NCI-H1105 (cell line): Measurements from ENCODE around the gene ADAMTS6.
"Not testable (repeated sequence)": the region's sequence is repeated elsewhere in the genome, so short reads cannot be mapped to it uniquely, and the experiment has no call there.

ENCODE experiments used
- DNase-seq: peaks from one replicate; lab custom pipeline; 2025; lab: John Stamatoyannopoulos, UW

The ADAMTS6 gene

DNA sequence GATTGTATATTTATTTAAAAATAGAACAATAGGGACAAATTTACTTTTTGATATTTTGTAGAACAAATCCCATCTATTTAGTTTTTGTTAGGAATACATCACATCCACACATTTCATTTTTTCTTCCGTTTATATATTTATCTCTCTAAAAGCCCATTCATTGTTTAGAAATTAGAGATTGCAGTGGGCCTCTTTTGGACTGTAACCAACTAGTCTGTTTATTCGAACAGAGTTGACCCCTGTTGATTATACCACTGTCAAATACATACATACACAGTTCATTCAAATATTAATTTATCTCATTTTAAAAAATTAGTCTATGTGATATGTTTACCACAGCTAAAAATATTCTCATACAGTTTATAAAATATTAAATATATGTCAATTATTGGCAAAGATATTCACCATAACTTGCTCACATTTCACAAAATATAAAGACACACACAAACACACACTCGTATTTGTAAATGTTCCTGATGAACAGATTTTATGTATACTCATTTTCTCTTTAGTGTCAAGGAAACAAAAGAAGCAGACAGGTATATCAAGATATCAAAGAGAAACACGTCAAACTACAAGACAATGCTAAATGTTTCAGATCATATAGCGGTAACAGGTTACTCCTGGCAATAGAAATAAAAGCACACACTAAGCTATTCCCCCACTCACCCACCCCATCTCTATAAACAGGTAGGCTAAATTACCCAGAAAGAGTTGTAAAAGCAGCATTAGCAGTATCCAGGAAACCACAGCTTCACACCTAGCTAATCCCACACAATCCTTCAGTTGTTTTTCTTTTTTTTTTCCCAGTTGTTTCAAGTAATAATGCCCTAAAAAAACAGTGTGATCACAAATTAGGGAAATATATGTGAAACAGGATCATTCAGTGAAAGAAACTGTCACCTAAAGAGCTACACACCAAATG, 283.9 kb downstream of the ADAMTS6 start:
- no peak for DNase-seq

DNA sequence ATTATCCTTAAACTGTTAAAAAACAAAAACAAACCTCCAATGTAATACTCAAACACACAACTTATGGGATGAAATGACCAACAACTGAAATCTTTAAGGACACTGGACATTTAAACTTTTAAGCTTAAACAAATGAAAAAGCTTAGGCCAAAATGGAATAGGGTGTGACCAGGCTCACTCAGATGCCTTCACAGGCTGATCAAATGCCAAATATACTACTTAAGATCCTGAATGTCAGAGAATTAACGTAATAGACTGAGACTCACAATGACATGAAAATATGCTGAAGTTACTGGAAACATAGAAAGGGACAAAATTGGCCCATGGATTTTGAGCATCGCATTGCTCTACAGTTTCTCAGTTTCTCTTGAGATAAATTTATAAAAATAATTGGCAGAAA, 286.8 kb downstream of the ADAMTS6 start:
- no peak for DNase-seq

DNA sequence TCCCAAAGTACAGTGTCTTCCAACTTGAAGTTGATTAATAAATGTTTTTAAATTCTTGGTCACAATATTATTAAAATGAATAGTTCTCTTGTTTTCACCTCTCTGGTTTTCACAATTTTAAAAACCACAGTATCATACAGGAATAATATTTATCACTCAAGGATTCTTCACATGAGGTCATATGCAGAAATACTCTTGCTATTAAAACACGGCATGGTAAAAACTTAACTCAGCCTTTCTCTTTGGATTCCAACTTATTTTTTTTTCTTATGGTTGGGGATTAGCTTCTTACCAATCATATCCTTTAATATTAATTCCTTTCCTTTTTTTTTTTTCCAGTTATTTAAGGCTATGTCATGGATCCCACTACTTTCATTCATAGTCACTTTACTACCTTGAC, 289.4 kb downstream of the ADAMTS6 start:
- no peak for DNase-seq

DNA sequence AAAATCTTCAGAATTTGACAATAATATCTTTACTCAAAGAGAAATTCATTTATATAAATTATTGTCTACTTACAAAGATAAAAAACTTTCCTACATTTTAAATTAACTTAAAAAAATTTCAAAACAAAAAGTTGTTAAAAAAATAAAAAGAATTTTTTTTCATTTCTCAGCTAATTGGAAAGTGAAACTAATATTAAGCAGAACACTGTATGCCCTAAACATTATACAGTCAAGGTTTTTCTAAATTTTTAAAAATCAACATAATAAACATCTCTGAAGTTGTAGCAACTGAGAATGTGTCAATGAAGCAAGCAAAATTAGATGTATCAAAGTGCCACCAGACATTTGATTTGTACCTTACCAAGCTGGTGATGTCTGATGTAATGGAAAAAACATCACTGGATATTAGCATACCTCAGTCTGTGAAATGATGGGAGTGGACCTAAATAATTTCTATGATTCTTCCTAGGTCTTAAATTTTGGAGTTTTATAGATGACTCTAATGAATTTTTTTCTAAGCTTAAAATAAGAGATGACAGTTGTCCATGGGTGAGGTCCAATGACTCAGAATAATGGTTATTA, 290.1 kb downstream of the ADAMTS6 start:
- no peak for DNase-seq

DNA sequence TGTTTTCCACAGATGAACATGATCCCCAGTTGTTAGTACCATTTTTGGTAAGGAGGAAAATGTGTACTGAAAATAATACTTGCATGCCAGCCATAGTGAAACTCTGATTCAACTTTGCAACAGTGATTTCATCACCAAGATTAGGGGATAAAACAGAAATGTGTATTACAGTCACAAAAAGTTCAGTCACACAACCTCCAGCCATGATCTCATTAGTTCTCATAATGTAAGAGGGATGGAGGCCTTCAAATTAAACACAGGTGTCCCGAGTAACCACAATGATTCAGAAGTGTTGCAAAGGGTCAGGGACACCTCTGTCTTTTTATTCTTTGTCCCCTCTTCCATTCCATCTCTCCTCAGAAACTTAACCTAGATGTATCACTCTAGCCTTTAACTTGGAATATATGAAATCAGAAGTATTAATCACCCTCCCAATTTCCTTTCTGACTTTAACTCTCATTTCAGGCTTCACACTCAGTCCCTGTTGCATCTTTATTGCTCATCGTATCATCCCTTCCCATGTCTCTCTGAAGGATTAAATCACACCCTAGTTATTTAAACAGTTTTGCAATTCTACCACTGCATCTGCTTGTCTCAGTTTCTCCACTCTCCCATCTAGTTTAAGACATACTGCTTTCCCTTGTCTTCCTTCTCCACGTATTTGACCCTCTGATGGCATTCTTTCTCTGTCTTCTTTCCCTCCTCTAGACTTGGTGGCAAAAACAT, 291.2 kb downstream of the ADAMTS6 start:
- DNase-seq, result no peak

DNA sequence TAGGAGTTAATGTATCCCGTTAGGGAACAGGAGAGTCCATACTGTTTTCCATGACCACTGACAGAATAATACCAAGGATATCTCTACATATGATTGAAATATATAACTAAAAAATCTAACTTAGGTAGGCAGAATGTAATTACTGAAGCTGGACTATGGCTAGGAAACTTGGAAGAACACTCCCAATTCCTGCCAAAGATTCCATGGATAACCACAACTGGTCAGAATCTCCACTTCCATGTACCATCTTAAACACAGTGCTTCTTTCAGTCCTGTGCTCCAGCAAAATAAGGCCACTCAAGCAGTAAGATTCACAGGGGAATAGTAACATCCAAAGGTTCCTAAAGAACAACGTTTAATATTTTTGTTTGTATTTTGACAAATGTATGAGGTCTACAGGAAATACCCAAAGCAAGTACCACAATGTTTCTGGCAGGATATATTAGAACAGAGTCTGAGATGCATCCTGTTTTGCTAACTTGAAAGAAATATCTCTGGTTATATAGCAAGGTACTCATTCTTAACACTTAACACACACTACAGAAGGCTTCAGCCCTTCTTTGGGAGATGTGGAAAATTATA, 295.0 kb downstream of the ADAMTS6 start:
- DNase-seq, result no peak

DNA sequence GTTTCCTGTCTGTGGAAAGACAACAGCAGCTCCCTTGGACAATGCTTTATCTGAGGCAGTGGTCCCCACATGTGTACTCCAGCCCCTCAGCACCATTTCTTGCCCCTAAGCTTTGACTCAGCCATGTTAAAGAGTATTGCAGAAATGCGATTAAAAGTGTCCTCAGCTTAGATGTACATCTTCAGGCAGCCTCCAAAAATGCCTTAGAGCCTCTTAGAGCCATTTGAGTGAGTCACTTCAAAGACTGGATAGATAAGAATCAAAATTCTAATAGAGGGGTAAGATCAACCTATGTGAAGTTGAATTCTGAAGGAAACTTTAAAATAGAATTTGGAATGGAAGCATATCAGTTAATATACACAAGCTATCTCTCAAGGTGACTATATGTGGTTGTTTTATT, 296.3 kb downstream of the ADAMTS6 start:
- no peak for DNase-seq

DNA sequence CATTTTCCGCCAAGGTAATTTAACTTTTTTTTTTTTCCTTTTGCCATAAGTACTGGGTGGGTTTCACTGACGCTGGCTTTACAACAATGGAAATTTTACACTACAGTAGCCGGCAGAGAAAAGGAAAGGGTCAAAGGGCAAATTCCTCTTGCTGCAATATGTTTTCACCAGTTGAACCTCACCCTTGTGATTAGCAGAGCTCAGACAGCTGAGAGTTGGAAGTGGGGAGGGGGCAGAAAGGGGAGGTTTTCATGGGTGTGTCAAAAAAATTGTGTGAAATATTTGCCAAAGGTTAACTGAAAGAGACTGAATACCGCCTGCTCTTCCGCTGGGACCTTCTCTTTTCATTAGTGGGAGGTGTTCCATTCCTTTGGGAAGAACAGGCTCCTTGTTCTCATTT, 296.9 kb downstream of the ADAMTS6 start:
- DNase-seq, result no peak

DNA sequence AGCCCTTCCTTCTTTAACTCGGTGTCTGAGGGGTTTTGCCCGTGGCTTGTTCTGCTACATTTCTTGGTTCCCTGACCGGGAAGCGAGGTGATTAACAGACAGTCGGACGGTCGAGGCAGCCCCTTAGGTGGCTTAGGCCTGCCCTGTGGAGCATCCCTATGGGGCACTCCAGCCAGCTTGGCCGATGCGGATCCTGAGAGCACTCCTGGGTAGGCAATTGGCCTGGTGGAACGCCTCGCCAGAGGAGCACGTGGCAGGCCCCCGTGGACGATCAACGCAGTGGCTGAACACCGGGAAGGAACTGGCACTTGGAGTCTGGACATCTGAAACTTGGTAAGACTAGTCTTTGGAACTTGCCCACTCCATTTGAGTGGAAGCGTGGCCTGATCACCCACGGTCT, 307.5 kb downstream of the ADAMTS6 start:
- not testable (repeated sequence) for DNase-seq

DNA sequence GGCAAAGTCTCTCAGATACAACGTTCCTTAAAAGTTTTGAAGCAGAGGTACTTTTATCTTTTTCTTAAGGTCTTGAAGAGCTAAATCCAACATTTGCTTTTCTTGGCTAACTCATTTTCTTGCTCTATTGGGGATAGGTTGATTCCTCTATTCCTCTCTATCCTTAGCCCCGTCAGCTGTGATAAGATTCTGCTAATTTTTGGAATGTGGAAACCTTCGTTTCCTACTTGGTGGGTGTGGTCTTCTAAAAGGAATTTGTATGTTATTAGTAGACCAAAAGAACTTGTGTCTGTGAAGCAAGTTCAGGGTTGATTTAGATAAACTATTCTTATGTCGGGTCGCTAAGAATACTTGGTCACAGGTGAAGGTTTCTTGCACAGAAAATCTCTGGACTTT, 308.6 kb downstream of the ADAMTS6 start:
- DNase-seq, result no peak

DNA sequence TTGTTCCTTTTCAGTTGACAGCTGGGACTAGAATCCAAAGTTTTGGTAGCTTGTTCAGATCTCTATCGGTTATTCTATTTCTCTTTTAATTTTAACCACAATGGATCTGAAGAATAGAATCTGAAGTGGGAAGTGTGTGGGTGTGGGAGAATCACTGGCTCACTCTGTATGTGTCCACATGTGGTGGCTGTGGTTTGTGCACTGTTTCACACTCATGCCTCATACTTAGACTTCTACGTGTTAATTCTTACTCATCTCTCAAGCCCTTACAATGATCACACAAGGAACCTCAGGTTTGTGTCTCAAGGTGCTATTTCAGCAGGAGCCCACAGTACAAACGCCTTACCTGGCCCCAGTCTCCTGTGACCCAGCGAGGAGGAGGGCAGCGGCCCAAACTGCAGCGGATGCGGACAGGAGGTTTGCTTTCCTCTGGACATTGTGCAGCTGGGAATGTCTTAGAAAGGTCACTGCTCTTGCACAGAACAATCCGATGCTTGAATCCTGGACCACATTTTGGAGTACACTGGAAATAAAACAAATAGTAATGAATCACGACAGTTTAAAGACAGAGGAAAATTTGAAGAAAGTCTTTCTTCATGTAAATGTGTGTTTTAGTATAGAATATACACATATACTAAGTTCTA, 309.1 kb downstream of the ADAMTS6 start:
- no peak for DNase-seq

DNA sequence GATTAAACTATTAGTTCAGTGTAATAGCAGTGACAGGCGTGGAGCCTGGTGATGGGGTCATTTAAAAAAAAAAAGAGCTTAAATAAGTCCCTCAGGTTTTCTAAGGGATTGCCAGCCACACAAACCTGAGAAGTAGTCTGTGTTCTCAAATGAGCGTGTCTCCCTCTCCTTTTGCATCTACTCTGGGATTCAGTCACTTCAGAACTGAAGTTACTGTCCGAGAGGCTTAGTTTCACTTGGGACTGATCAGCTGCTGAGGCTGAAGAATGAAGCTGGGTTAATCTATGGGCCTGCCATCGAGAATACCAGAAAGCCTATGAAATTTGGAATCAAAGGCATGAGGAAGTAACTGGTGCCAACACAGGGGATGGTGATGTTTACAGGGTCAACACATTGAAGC, 310.1 kb downstream of the ADAMTS6 start:
- DNase-seq, result no peak

DNA sequence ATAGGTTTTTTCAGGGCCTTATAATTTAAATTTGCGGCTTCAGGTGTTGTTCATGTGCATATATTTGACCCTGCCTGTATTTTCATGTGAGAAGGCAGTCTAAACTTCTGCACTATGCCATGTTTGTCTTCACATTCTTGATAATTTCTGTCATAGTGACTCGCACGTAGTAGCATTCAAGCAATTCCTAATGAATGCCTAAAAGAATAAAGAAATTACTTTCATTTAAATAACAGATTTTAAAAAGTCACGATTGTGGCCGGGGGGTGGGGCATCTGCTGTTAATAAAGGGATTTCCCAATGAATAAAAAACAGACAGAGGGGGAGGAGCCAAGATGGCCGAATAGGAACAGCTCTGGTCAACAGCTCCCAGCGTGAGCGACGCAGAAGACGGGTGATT, 318.0 kb downstream of the ADAMTS6 start:
- no peak for DNase-seq

DNA sequence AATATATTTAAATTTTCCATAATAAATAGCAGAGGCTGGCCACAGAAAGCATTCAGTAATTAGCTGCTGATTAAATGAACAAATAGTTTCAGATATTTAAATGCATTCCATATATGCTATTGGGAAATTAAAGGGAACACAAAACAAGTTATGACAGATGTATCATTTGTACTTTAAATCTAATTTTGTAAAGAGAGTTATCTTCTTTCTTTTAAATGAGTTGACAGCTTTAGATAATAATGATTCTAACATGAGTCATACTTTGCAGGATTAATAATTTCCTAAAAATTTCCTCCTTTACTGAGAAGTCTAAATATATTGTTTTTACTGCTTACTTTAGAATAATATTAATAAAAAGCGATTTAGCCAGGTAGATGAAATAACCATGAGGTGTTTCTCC, 320.1 kb downstream of the ADAMTS6 start:
- DNase-seq, result no peak

DNA sequence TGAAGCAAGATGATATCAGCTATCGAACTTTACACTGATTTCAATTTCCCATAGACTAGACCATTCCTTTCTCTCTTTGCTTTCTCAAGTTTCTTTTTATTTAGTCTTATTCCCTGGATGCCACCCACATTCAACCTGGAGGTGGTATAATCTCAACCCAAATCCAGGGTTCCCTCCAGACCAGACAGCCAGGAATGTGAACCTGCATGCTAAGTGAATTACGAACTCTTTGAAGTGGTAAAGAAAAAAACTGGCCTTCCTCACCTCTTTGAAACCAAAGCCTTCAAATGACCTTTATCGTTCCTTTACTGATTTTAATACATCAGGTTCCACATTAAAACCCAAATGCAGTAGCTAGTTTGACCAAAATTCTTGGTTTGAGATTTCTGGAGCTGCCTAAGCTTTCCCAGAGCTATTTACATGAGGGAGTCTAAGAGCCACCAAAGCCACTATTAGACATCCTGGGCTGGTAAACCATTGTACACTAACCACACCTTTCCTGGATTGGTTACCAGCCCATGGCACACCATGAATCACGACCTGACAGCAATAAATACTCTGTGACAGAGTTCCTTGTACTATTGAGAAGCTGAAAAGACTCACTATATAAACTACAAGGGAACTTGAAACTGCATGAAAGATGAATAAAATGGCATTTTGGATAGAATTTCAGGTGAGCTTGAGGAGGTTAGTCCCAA, 323.7 kb downstream of the ADAMTS6 start:
- no peak for DNase-seq

DNA sequence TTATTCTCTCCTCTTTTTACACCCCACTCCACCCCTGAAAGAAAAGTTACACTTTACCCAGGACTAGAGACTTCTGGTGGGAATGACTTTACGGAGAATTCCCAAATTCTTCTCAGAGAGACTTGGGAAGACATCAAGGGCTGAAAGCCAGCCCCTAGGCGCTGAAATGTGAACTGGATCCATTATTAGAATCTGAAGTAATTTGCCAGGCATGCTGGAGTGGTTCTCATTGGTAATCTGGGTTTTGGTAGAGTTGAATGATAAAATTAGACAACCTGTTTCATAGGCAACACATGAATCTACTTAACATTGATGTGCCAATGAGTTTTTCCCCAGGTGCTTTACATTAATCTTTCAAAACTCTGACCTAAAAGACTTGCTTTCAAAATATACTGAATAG, 324.8 kb downstream of the ADAMTS6 start:
- no peak for DNase-seq

DNA sequence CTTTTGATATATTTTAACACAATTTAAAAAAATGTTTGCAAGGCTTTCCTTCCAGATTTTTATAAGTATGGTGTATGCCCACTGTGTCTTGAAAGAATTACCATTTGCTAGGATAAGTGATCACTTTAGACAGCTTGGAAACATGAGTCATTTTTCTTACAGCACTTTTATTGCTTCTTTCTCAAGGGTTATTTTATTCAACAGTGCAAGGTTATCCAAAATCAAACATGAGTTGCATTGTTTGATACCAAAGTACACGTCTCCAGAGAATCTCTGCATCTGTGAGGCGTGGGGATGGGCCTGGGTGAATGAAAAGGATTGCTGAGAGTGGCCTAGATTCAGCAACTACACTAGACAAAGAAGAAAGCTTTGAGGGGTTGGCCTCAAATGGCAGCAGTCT, 329.6 kb downstream of the ADAMTS6 start:
- no peak for DNase-seq

DNA sequence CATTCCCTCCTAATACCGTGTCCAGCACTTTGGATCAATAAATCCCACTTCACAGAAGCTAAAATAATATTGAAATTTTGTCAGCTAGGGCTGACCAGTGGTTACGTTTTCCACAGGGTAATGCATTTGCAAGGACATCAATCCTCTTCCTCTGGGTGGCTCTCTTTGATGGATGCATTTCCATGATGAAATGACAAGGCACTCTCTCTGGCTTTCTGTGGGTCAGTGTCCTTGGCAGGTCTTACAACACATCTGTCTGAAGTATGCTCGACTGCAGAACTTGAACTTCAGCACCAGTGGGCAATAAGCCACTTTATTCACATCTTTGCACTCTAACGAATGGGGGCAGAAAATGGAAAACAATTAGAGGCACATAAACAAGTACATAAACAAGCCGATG, 330.1 kb downstream of the ADAMTS6 start:
- no peak for DNase-seq

DNA sequence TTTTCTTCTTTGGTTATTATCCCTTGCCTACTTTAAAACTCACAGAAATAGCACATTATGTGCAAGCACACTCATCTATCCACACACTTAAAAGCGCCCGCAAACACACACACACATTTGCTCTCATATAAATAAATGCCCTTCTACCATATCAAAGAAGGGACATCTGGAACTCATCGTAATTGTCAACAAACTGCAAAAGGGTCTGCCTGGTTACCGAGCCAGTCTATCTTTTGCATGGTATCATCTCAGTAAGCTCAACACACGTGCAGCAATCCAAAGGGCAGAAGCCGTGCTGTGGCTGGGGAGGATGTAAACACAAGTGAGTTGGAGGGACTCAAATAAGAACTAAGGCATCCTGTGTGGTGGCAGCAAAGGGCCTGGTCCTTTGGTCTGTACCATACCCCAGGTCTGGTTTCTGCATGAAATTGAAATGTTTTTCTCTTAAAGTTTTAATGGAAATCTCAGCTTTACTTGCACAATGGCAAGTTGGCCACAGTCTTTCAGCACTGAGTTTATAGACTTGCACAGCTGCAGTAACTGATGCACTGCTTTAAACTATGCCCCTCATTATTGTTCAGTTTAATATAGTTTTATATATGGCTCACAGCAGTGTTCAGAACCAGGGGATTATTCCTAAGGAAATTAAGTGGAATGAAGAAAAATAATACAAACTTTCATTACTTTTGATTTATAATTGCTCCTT, 331.0 kb downstream of the ADAMTS6 start:
- DNase-seq, result no peak

DNA sequence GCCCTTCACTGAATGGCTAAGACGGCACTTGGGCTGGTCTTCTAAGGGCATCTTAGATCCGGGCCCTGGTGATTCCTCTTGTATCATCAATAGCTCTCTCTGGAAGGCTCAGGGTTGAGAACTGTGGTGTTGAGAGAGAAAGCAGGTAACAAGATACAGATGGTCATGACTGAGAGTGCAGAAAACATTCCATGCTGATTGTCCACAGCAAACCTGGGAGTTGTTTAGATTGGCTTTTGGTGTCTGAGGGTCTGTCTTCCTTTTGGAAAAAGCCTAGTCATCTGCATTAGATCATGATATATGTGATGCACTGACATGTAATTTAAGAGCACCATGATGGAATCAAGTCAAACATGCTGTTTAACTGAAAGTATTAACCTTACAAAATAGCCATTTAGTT, 331.9 kb downstream of the ADAMTS6 start:
- no peak for DNase-seq
